Liver (tissue), 3 donors: ENCODE measurements around the gene KANSL1.

Source experiments
- CTCF ChIP-seq: fragments of 150-350 bp; IDR thresholded peaks from 2 replicates; pipeline ENCODE4 v1.5.1; 2017; ENCODE audit warnings: improper control_type of control experiment, low read depth, low read length; ENCODE audit not compliant: missing input control
- FOXA1 ChIP-seq: IDR thresholded peaks from 2 replicates; pipeline ENCODE4 v1.6.1; 2016; ENCODE audit warnings: antibody characterized with exemption
- GABPA ChIP-seq, 2 donors: IDR thresholded peaks in 1 of 2; conservative IDR thresholded peaks in 1 of 2; 2 replicates each; pipeline ENCODE4 v1.6.1; 2016; ENCODE audit warnings: antibody characterized with exemption in 2 of 2, mild to moderate bottlenecking in 1 of 2, moderate library complexity in 1 of 2
- NR2F2 ChIP-seq: IDR thresholded peaks from 2 replicates; pipeline ENCODE4 v1.6.1; 2016; ENCODE audit warnings: antibody characterized with exemption
- RAD21 ChIP-seq, 2 donors: IDR thresholded peaks; 2 replicates each; pipeline ENCODE4 v1.6.1; 2016; ENCODE audit warnings: antibody characterized with exemption in 2 of 2, mild to moderate bottlenecking in 2 of 2
- RXRA ChIP-seq, 2 donors: IDR thresholded peaks; 2 replicates each; pipeline ENCODE4 v1.6.1; 2017 to 2018; ENCODE audit warnings: antibody characterized with exemption in 2 of 2, mild to moderate bottlenecking in 1 of 2
- SP1 ChIP-seq: IDR thresholded peaks from 2 replicates; pipeline ENCODE4 v1.6.1; 2018; ENCODE audit warnings: antibody characterized with exemption, mild to moderate bottlenecking
- TAF1 ChIP-seq: conservative IDR thresholded peaks from 2 replicates; pipeline ENCODE4 v1.6.1; 2016; ENCODE audit warnings: antibody characterized with exemption, mild to moderate bottlenecking
- YY1 ChIP-seq: IDR thresholded peaks from 2 replicates; pipeline ENCODE4 v1.6.1; 2016; ENCODE audit warnings: antibody characterized with exemption, mild to moderate bottlenecking
- TF ChIP-seq, protein P1 (sequence below): IDR thresholded peaks from 2 replicates; pipeline ENCODE4 v1.6.1; 2016; ENCODE audit warnings: antibody characterized with exemption
- TF ChIP-seq, protein P2 (sequence below): IDR thresholded peaks from 2 replicates; pipeline ENCODE4 v1.6.1; 2016; ENCODE audit warnings: antibody characterized with exemption, mild to moderate bottlenecking
- TF ChIP-seq, protein P3 (sequence below): IDR thresholded peaks from 2 replicates; pipeline ENCODE4 v1.6.1; 2016; ENCODE audit warnings: antibody characterized with exemption
- TF ChIP-seq, protein P4 (sequence below): IDR thresholded peaks from 2 replicates; pipeline ENCODE4 v1.6.1; 2016; ENCODE audit warnings: antibody characterized with exemption
- donor health status: healthy.
- donor health status: healthy.

DNA sequence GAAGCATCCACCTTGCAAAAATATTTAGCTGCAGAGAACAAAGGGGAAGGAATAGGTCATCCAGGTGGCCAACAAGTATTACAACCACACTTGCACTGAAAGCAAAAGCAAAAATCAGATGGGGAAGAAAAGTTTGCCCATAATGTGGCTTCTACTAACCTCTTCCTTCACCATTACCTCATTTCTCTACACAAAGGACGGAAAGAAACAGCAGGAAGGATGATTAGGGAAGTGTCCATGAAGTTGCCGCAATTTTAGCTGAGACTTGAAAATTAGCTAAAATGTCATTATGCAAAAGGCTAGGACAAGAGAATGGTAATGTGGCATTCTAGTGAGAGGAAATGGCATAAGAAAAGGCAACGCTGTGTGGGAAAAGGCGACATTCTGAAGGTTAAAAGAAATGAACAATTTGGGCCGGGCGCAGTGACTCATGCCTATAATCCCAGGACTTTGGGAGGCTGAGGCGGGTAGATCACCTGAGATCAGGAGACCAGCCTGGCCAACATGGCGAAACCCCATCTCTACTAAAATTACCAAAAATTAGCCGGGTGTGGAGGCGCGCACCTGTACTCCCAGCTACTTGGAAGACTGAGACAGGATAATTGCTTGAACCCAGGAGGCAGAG, 13.7 kb downstream of the KANSL1 start:
- TF ChIP-seq, protein P1, sequence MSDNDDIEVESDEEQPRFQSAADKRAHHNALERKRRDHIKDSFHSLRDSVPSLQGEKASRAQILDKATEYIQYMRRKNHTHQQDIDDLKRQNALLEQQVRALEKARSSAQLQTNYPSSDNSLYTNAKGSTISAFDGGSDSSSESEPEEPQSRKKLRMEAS: peak; percentile 34
- TF ChIP-seq CTCF (no peak), RAD21 (IDR thresholded peaks at IDR 0.05) (no peak), RXRA (IDR thresholded peaks at IDR 0.05) (no peak), FOXA1 (no peak), NR2F2 (no peak), GABPA (IDR thresholded peaks at IDR 0.05 in 1 of 2, conservative IDR thresholded peaks at IDR 0.05 in 1 of 2) (no peak), SP1 (no peak), TAF1 (no peak), YY1 (no peak)
- TF ChIP-seq, protein P2, sequence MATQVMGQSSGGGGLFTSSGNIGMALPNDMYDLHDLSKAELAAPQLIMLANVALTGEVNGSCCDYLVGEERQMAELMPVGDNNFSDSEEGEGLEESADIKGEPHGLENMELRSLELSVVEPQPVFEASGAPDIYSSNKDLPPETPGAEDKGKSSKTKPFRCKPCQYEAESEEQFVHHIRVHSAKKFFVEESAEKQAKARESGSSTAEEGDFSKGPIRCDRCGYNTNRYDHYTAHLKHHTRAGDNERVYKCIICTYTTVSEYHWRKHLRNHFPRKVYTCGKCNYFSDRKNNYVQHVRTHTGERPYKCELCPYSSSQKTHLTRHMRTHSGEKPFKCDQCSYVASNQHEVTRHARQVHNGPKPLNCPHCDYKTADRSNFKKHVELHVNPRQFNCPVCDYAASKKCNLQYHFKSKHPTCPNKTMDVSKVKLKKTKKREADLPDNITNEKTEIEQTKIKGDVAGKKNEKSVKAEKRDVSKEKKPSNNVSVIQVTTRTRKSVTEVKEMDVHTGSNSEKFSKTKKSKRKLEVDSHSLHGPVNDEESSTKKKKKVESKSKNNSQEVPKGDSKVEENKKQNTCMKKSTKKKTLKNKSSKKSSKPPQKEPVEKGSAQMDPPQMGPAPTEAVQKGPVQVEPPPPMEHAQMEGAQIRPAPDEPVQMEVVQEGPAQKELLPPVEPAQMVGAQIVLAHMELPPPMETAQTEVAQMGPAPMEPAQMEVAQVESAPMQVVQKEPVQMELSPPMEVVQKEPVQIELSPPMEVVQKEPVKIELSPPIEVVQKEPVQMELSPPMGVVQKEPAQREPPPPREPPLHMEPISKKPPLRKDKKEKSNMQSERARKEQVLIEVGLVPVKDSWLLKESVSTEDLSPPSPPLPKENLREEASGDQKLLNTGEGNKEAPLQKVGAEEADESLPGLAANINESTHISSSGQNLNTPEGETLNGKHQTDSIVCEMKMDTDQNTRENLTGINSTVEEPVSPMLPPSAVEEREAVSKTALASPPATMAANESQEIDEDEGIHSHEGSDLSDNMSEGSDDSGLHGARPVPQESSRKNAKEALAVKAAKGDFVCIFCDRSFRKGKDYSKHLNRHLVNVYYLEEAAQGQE: no peak
- TF ChIP-seq, protein P3, sequence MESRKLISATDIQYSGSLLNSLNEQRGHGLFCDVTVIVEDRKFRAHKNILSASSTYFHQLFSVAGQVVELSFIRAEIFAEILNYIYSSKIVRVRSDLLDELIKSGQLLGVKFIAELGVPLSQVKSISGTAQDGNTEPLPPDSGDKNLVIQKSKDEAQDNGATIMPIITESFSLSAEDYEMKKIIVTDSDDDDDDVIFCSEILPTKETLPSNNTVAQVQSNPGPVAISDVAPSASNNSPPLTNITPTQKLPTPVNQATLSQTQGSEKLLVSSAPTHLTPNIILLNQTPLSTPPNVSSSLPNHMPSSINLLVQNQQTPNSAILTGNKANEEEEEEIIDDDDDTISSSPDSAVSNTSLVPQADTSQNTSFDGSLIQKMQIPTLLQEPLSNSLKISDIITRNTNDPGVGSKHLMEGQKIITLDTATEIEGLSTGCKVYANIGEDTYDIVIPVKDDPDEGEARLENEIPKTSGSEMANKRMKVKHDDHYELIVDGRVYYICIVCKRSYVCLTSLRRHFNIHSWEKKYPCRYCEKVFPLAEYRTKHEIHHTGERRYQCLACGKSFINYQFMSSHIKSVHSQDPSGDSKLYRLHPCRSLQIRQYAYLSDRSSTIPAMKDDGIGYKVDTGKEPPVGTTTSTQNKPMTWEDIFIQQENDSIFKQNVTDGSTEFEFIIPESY: no peak
- TF ChIP-seq, protein P4, sequence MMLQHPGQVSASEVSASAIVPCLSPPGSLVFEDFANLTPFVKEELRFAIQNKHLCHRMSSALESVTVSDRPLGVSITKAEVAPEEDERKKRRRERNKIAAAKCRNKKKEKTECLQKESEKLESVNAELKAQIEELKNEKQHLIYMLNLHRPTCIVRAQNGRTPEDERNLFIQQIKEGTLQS: no peak
